ENCODE results near the gene PLPP4.

Gene PLPP4

GRCh38 chr10:120574981-120575380, 118.0 kb downstream of the PLPP4 start:
- TF ChIP-seq CTCF (IDR thresholded peaks at IDR 0.05; ENCODE audit: control extremely low read depth, extremely low read depth, low read depth, missing control alignments) = no peak
- CTCF ChIA-PET = interaction anchor here (1.0 to 1.4 kb wide), 2 partner anchors 11 to 50 kb away, joined by 3 to 4 read pairs; no protein-coding TSS in a partner anchor
- DNase-seq (ENCODE audit: extremely low spot score) = no peak
- POLR2A ChIA-PET = no interaction called here

- ChIA-PET CTCF (interaction anchor here (1.0 to 1.4 kb wide), 2 partner anchors 10 to 50 kb away, joined by 3 to 4 read pairs; no protein-coding TSS in a partner anchor), POLR2A (no interaction called here)
- no peak for DNase-seq (ENCODE audit: extremely low spot score)
- TF ChIP-seq CTCF (IDR thresholded peaks at IDR 0.05; ENCODE audit: control extremely low read depth, extremely low read depth, low read depth, missing control alignments) = no peak
Measured at GRCh38 chr10:120575411-120575810, 118.4 kb downstream of the PLPP4 start.

- CTCF ChIA-PET = no interaction called here
- POLR2A ChIA-PET = no interaction called here
- no peak for DNase-seq (ENCODE audit: extremely low spot score)
- TF ChIP-seq CTCF (IDR thresholded peaks at IDR 0.05; ENCODE audit: control extremely low read depth, extremely low read depth, low read depth, missing control alignments) = no peak
Measured at GRCh38 chr10:120578134-120578533, 121.1 kb downstream of the PLPP4 start.

- ChIA-PET POLR2A (no interaction called here), CTCF (no interaction called here)
- no peak for TF ChIP-seq CTCF (IDR thresholded peaks at IDR 0.05; ENCODE audit: control extremely low read depth, extremely low read depth, low read depth, missing control alignments)
- no peak for DNase-seq (ENCODE audit: extremely low spot score)
Measured at GRCh38 chr10:120578890-120579289, 121.9 kb downstream of the PLPP4 start.

- no peak for TF ChIP-seq CTCF (IDR thresholded peaks at IDR 0.05; ENCODE audit: control extremely low read depth, extremely low read depth, low read depth, missing control alignments)
- POLR2A ChIA-PET = no interaction called here
- CTCF ChIA-PET = no interaction called here
- no peak for DNase-seq (ENCODE audit: extremely low spot score)
Measured at GRCh38 chr10:120580918-120581895, 124.2 kb downstream of the PLPP4 start.

- CTCF ChIA-PET = interaction anchor here (1.6 kb wide), 1 partner anchor 14 kb away, joined by 3 read pairs; no protein-coding TSS in a partner anchor
- DNase-seq (ENCODE audit: extremely low spot score) = no peak
- TF ChIP-seq CTCF (IDR thresholded peaks at IDR 0.05; ENCODE audit: control extremely low read depth, extremely low read depth, low read depth, missing control alignments) = no peak
- POLR2A ChIA-PET = no interaction called here
Measured at GRCh38 chr10:120582753-120583152, 125.7 kb downstream of the PLPP4 start.
